Transverse colon (tissue), 4 donors: ENCODE measurements around the gene SLC14A1. TPM values are rescaled to one million over a fixed set of nuclear protein-coding genes. Genes with fewer than 3 reads are reported as not detected.

Source experiments
- DNase-seq: peaks from one replicate; pipeline ENCODE4 v3.0.0-alpha.2; 2019
- H3K27ac ChIP-seq, 4 donors: fragments of 200-600 bp; sonication (generic); 2 replicates each; pipeline ENCODE4 v1.5.1; 2016 to 2018; ENCODE audit warnings: inconsistent platforms in 4 of 4
- H3K27me3 ChIP-seq: fragments of 200-600 bp; sonication (generic); 2 replicates; pipeline ENCODE4 v1.5.1; 2017; ENCODE audit warnings: inconsistent platforms
- H3K36me3 ChIP-seq, 4 donors: fragments of 200-600 bp; sonication (generic); 2 replicates each; pipeline ENCODE4 v1.5.1; 2017 to 2019; ENCODE audit warnings: inconsistent platforms in 4 of 4
- H3K4me1 ChIP-seq, 4 donors: fragments of 200-600 bp; sonication (generic); 2 replicates each; pipeline ENCODE4 v1.5.1; 2017 to 2020; ENCODE audit warnings: inconsistent platforms in 4 of 4
- H3K4me3 ChIP-seq, 4 donors: fragments of 200-600 bp; sonication (generic); 1 replicate in 1 of 4; 2 replicates in 3 of 4; pipeline versions ENCODE4 v1.5.1 to v1.6.1; 2017 to 2019; ENCODE audit warnings: inconsistent platforms in 4 of 4
- H3K9me3 ChIP-seq, 2 donors: fragments of 200-600 bp; sonication (generic); 2 replicates each; pipeline ENCODE4 v1.5.1; 2017 to 2019; ENCODE audit warnings: inconsistent platforms in 2 of 2
- EP300 ChIP-seq: sonication (generic); formaldehyde crosslinking; IDR thresholded peaks from one replicate; pipeline ENCODE4 v1.6.1; 2017; ENCODE audit warnings: antibody characterized with exemption, low read depth
- POLR2A ChIP-seq: fragments of 450-650 bp; IDR thresholded peaks from one replicate; pipeline ENCODE4 v1.6.1; 2016; ENCODE audit warnings: antibody characterized with exemption, mild to moderate bottlenecking, moderate library complexity
- POLR2AphosphoS5 ChIP-seq, 3 donors: sonication (generic); formaldehyde crosslinking; IDR thresholded peaks; one replicate each; pipeline ENCODE4 v1.6.1; 2016; ENCODE audit warnings: antibody characterized with exemption in 3 of 3
- WGBS, 2 donors: methylation state at CpG; one replicate each; pipeline ENCODE4 v1.1.5; 2018; ENCODE audit warnings: low coverage in 1 of 2; 5-methylcytosine and 5-hydroxymethylcytosine counted together
- in situ Hi-C, 4 donors: fragments of 200-750 bp; cut with MboI; loops; one replicate each; pipeline versions ENCODE4 v1.15.0 to v1.15.1; 2017; ENCODE audit warnings: low sequenced_read_pairs in 3 of 4, low pct_ligation_motif_present in 1 of 4, low pct_unique_long_range_greater_than_20kb in 1 of 4
- intact Hi-C: fragments of 100-400 bp; cut with DNase I; formaldehyde crosslinking; loops from one replicate; pipeline ENCODE4 v1.15.1; 2023; ENCODE audit warnings: low total_unique reads
- total RNA-seq, 4 donors: library from RNA; depleted of rRNA; stranded (reverse); fragments of >200 nt; gene quantifications; one replicate each; pipeline ENCODE4 v1.1.0, GENCODE V29; 2016
- TF ChIP-seq, protein P1 (sequence below), 5 experiments: fragments of 200-600 bp in 3 of 5; fragments of 450-650 bp in 2 of 5; sonication (generic) in 3 of 5; IDR thresholded peaks; 1 replicate in 2 of 5; 2 replicates in 3 of 5; pipeline ENCODE4 v1.5.1; 2016 to 2017; ENCODE audit warnings: antibody characterized with exemption in 5 of 5, inconsistent platforms in 3 of 5, mild to moderate bottlenecking in 2 of 5, moderate library complexity in 1 of 5

SLC14A1 gene
- total RNA-seq, 4 donors from 2014 or later, result 0.75 to 2.9 (median 0.95) TPM; not detected in 1

DNA sequence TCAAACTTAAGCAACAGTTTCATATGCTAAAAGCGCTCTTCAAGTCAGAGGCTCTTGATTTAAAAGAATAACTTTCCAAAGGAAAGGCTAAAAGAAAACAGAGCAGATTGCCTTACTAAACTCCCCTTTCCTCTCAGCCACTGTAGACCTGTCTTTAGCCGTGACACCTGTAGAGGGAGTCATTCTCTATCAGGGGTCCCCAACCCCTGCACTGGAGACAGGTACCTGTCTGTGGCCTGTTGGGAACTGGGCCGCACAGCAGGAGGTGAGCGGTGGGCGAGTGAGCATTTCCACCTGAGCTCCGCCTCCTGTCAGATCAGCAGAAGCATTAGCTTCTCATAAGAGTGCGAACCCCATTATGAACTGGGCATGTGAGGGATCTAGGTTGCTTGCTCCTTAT, 9.6 kb downstream of the SLC14A1 start:
- TF ChIP-seq POLR2A, result no peak
- no peak for TF ChIP-seq POLR2AphosphoS5 (IDR thresholded peaks at IDR 0.05)
- TF ChIP-seq EP300, result no peak
- TF ChIP-seq, protein P1, sequence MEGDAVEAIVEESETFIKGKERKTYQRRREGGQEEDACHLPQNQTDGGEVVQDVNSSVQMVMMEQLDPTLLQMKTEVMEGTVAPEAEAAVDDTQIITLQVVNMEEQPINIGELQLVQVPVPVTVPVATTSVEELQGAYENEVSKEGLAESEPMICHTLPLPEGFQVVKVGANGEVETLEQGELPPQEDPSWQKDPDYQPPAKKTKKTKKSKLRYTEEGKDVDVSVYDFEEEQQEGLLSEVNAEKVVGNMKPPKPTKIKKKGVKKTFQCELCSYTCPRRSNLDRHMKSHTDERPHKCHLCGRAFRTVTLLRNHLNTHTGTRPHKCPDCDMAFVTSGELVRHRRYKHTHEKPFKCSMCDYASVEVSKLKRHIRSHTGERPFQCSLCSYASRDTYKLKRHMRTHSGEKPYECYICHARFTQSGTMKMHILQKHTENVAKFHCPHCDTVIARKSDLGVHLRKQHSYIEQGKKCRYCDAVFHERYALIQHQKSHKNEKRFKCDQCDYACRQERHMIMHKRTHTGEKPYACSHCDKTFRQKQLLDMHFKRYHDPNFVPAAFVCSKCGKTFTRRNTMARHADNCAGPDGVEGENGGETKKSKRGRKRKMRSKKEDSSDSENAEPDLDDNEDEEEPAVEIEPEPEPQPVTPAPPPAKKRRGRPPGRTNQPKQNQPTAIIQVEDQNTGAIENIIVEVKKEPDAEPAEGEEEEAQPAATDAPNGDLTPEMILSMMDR (IDR thresholded peaks at IDR 0.05), result no peak
- H3K36me3 ChIP-seq, result no peaks in the 10 kb centered on the region
- no peaks in the 10 kb centered on the region for H3K9me3 ChIP-seq
- DNase-seq, result no peak
- 90% methylated on average over 2 to 7 of the region's 7 CpGs for WGBS, 2 donors
- H3K27me3 ChIP-seq, result no peaks in the 10 kb centered on the region
- H3K27ac ChIP-seq, result no peak overlapping the region
- no peak overlapping the region for H3K4me3 ChIP-seq
- no peaks in the 10 kb centered on the region for H3K4me1 ChIP-seq
- intact Hi-C loops, result no loop called here
- in situ Hi-C loops, result no loop called here

- no peaks in the 10 kb centered on the region for H3K9me3 ChIP-seq
- no peak overlapping the region for H3K4me3 ChIP-seq
- H3K27me3 ChIP-seq, result no peaks in the 10 kb centered on the region
- no peak overlapping the region for H3K27ac ChIP-seq
- 94% methylated on average over 5 of the region's 5 CpGs for WGBS, 2 donors
- in situ Hi-C loops (no loop called here), intact Hi-C loops (no loop called here)
- no peaks in the 10 kb centered on the region for H3K4me1 ChIP-seq
- TF ChIP-seq, protein P1 (IDR thresholded peaks at IDR 0.05), result no peak
- TF ChIP-seq EP300, result no peak
- no peak for TF ChIP-seq POLR2AphosphoS5 (IDR thresholded peaks at IDR 0.05)
- TF ChIP-seq POLR2A, result no peak
- H3K36me3 ChIP-seq, result no peaks in the 10 kb centered on the region
- no peak for DNase-seq
These were observed 10.5 kb downstream of the SLC14A1 start for GRCh38 chr18:45734505-45734904.

DNA sequence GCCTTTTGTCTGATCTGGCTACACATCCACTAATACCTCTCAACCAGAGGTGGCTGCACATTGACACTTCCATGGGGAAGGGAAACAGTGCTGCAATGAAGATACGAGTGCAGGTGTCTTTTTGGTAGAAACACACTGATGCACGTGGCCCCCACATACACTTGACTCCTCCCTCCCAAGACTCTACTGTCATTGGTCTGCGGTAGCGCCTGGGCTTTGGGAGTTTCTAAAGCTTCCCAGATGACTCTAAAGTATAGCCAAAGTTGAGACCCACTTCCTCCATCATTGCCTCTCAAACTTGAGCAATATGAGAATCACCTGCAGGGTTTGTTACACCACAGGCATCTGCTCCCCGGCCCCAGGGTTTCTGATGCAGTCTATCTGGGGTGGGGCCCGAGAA, 11.0 kb downstream of the SLC14A1 start:
- in situ Hi-C loops, result no loop called here

GRCh38 chr18:45738660-45739059, 14.7 kb downstream of the SLC14A1 start:
- no peaks in the 10 kb centered on the region for H3K9me3 ChIP-seq
- in situ Hi-C loops (no loop called here), intact Hi-C loops (no loop called here)
- no peak overlapping the region for H3K27ac ChIP-seq
- H3K36me3 ChIP-seq, result no peaks in the 10 kb centered on the region
- no peaks in the 10 kb centered on the region for H3K27me3 ChIP-seq
- TF ChIP-seq, protein P1 (IDR thresholded peaks at IDR 0.05), result no peak
- TF ChIP-seq EP300, result no peak
- no peak for TF ChIP-seq POLR2AphosphoS5 (IDR thresholded peaks at IDR 0.05)
- H3K4me1 ChIP-seq, result no peaks in the 10 kb centered on the region
- no peak overlapping the region for H3K4me3 ChIP-seq
- no peak for DNase-seq

More for the DNA sequence above, 11.0 kb downstream of the SLC14A1 start:
- TF ChIP-seq POLR2A, result no peak
- TF ChIP-seq, protein P1 (IDR thresholded peaks at IDR 0.05), result no peak
- no peak for TF ChIP-seq EP300
- TF ChIP-seq POLR2AphosphoS5 (IDR thresholded peaks at IDR 0.05), result no peak
- no peak for DNase-seq
- H3K27ac ChIP-seq, result no peak overlapping the region
- whole genome bisulfite sequencing, 2 donors, result 76 to 81% methylated on average over 3 to 6 of the region's 6 CpGs
- H3K27me3 ChIP-seq, result no peaks in the 10 kb centered on the region
- H3K36me3 ChIP-seq, result no peaks in the 10 kb centered on the region
- H3K4me1 ChIP-seq, result no peaks in the 10 kb centered on the region
- intact Hi-C loops, result no loop called here
- H3K9me3 ChIP-seq, result no peaks in the 10 kb centered on the region
- no peak overlapping the region for H3K4me3 ChIP-seq
